ENCODE measurements around the gene ANKRD39. TPM values are rescaled to one million over a fixed set of nuclear protein-coding genes. Genes with fewer than 3 reads are reported as not detected.

ANKRD39 gene
- total RNA-seq, 3 donors from 2014 or later = 11.2 to 14.1 (median 12.2) TPM

DNA sequence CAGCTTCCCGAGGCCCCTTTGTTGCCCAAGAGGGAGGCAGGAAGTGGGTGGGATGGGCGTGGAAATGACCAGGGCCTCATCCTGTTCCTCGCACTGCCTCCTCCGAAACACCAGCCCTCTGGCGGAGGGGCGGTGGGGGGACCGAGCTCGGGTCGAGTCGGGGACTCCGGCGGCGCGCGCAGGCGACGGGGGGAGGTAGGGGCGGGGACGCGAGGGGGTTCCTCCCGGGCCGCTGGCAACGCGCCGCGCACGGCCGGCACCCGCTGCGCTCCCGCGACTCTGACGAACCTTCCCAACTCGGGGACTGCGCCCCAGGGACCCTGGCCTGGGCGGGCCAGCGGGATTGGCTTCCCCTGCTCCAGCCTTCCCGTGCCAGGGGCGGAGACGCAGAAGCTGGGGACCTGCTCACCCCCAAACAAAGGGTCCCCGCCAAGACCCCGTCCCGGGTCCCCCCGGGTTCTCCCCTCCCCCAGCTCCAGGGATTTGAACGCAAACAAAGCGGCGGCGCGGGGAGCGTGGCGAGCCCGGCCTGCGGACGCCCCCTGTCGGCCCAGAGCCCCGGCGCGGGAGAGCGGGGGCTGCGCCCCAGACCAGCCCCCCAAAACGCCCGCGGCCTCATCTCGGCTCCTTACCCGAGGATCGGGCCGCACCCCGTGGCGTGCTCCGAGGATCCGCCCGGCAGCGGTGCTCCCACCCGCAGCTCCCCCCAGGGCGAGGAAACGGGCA lies 10.9 kb upstream of the ANKRD39 start:
- H3K4me1 ChIP-seq (ENCODE audit: low read depth) = peaks cover 27% of the 10 kb centered on the region
- H3K9me3 ChIP-seq = no peaks in the 10 kb centered on the region
- intact Hi-C loops (cut with DNase I, micrococcal nuclease) = loop anchor here in 1 of 2 donors (5.0 kb wide), 1 partner anchor 84 kb away; no protein-coding TSS in a partner anchor
- TF ChIP-seq, protein P1, sequence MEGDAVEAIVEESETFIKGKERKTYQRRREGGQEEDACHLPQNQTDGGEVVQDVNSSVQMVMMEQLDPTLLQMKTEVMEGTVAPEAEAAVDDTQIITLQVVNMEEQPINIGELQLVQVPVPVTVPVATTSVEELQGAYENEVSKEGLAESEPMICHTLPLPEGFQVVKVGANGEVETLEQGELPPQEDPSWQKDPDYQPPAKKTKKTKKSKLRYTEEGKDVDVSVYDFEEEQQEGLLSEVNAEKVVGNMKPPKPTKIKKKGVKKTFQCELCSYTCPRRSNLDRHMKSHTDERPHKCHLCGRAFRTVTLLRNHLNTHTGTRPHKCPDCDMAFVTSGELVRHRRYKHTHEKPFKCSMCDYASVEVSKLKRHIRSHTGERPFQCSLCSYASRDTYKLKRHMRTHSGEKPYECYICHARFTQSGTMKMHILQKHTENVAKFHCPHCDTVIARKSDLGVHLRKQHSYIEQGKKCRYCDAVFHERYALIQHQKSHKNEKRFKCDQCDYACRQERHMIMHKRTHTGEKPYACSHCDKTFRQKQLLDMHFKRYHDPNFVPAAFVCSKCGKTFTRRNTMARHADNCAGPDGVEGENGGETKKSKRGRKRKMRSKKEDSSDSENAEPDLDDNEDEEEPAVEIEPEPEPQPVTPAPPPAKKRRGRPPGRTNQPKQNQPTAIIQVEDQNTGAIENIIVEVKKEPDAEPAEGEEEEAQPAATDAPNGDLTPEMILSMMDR (IDR thresholded peaks at IDR 0.05) = peak; percentile 64
- ATAC-seq = peak; percentile 69
- no peaks in the 10 kb centered on the region for H3K36me3 ChIP-seq (ENCODE audit: low read depth)
- DNase-seq = peak; percentile 82 to 89 (median 86)
- H3K4me3 ChIP-seq = peak overlapping the region; percentile 67

DNA sequence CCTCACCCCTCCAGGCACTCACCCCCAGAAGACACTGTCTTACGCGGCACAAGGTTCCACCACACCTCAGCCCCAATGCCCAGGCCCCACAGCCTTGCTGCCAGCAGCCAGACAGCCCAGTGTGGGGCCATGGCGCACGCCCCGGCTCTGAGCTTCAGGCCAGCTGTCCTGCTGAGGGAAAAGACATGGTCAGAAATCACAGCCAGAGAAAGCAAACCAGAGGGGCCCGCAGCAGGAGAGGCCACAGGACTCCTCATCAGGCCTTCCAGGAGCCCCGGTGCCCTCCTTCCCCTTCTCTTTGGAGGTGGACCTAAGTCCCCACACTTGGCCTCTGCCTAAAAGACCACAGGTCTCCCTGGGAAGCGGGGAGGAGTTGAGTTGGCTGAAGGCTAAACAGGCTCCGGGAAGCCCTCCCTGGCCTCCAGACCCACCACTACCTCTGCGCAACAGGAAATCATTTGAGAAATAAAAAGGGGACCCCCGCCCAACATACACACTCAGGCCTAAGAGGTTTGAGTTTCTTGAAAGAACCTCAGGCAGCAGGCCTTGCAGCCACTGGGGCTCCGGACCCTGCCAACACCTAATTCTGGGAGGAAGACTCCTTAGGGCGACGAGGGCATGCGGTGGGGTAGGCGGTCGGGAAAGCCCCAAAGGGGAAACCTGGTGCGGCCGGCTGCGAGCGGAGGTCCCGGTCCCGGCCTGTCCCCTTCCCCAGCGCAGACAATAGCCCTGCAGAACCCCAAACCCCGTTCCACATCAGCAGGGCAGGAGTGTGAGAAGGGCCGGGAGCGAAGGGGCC lies 10.1 kb upstream of the ANKRD39 start:
- H3K4me1 ChIP-seq (ENCODE audit: low read depth) = peaks cover 27% of the 10 kb centered on the region
- TF ChIP-seq, protein P1 (IDR thresholded peaks at IDR 0.05) = no peak
- H3K36me3 ChIP-seq (ENCODE audit: low read depth) = no peaks in the 10 kb centered on the region
- H3K9me3 ChIP-seq = no peaks in the 10 kb centered on the region
- DNase-seq (no peak), ATAC-seq (peak; percentile 4)
- intact Hi-C loops (cut with DNase I, micrococcal nuclease) = loop anchor here in 1 of 2 donors (5.0 kb wide), 1 partner anchor 84 kb away; no protein-coding TSS in a partner anchor
- H3K4me3 ChIP-seq = peak overlapping the region; percentile 67

DNA sequence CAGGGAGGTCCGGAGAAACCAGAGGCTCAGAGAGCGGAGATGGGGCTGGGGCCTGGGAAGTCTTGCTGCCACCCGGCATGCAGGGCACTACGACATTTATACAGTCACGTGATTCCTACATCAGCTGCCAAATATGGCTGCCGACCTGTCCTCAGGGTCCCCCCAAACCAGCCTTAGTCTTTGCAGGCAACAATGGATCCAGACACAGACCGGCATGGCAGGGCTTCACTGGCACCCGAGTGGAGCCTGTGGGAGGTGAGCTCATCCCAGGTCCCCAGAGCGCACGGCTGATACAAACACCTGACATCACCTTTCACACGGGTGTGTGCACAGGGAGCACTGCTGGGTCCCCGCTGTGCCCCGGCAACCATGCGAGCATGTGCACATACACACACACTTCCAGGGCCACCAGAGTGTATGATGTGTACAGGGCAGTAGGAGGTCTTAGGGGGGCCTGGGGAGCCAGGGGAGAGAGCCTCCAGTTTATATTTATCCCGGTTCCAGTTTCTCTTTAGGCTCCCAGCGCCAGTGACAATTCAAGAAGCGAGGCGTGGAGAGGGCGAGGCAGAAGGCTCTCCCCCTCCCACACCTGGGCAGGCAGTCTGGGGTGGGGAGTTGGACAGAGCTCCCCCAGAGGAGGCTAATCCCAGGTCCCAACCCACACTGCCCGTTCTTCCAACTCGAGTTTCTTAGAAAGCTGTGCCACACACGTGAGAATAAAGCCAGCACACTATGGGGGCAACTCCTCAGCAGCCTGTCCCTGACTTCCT lies 9.4 kb upstream of the ANKRD39 start:
- H3K4me1 ChIP-seq (ENCODE audit: low read depth) = peaks cover 29% of the 10 kb centered on the region
- intact Hi-C loops (cut with DNase I, micrococcal nuclease) = loop anchor here in 1 of 2 donors (5.0 kb wide), 1 partner anchor 85 kb away; no protein-coding TSS in a partner anchor
- H3K36me3 ChIP-seq (ENCODE audit: low read depth) = no peaks in the 10 kb centered on the region
- ATAC-seq = no peak
- DNase-seq = no peak
- H3K4me3 ChIP-seq = no peak overlapping the region
- TF ChIP-seq, protein P1 (IDR thresholded peaks at IDR 0.05) = no peak
- H3K9me3 ChIP-seq = no peaks in the 10 kb centered on the region

DNA sequence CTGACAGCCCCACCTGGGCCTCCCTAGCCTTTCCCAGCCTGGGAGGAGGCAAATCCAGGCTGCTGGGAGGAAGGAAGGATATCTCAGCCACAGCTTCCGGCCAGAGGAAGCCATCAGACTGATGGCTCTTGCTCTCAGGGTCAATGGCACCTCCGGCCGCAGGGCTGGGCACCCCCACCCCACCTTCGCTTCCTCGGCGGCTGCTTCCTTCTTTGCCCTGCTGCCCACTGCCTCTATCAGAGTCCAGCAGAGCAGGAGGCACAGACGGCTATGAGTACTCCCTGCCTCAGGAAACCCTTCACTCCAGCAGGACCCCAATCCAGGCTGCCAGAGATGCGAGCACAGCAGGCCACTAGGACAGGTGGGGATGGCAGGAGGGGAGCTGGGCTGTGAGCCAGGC lies 8.8 kb upstream of the ANKRD39 start:
- no peak overlapping the region for H3K4me3 ChIP-seq
- TF ChIP-seq, protein P1 (IDR thresholded peaks at IDR 0.05) = no peak
- ATAC-seq (no peak), DNase-seq (no peak)
- H3K36me3 ChIP-seq (ENCODE audit: low read depth) = no peaks in the 10 kb centered on the region
- H3K9me3 ChIP-seq = no peaks in the 10 kb centered on the region
- intact Hi-C loops (cut with DNase I, micrococcal nuclease) = loop anchor here in 1 of 2 donors (5.0 kb wide), 1 partner anchor 86 kb away; no protein-coding TSS in a partner anchor
- peaks cover 35% of the 10 kb centered on the region for H3K4me1 ChIP-seq (ENCODE audit: low read depth)

DNA sequence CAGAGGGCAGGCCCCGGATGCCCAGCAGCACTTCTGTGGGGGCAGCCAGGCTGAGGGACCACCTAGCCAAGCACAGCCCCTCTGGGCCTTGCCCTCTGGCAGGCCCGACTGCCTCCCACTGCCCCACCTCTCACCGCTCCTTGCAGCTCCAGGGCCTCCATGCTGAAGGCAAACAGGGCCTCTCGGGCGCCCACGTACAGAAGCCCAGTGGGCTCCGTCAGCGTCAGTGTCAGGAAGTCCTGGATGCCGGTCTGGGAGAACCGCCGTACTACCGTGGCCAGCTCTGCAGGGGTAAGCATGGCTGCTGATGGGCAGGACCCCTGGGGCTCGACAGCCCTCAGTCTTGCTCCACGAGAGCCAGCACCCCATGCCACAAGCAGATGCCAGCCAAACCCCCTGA lies 8.3 kb upstream of the ANKRD39 start:
- no peaks in the 10 kb centered on the region for H3K9me3 ChIP-seq
- TF ChIP-seq, protein P1 (IDR thresholded peaks at IDR 0.05) = no peak
- ATAC-seq (no peak), DNase-seq (no peak)
- H3K4me3 ChIP-seq = no peak overlapping the region
- peaks cover 38% of the 10 kb centered on the region for H3K4me1 ChIP-seq (ENCODE audit: low read depth)
- H3K36me3 ChIP-seq (ENCODE audit: low read depth) = no peaks in the 10 kb centered on the region
- intact Hi-C loops (cut with DNase I, micrococcal nuclease) = loop anchor here in 1 of 2 donors (5.0 kb wide), 1 partner anchor 86 kb away; no protein-coding TSS in a partner anchor

Measured in mucosa of descending colon (tissue), 3 donors.